Cardiac fibroblast (primary cell): Measurements from ENCODE around the gene EEF1A1.

Experiments
- DNase-seq, 2 donors: peaks; one replicate each; pipeline versions ENCODE4 v3.0.0 to v3.0.0-alpha.2; 2010; ENCODE audit warnings: low read depth in 2 of 2
- H3K4me3 ChIP-seq, 2 donors: replicated peaks in 1 of 2; 1 replicate in 1 of 2; 2 replicates in 1 of 2; pipeline ENCODE4 v1.5.1; 2011; ENCODE audit warnings: low read depth in 2 of 2, low read length in 2 of 2, mild to moderate bottlenecking in 2 of 2, moderate library complexity in 1 of 2
- CTCF ChIP-seq: IDR thresholded peaks from one replicate; pipeline ENCODE4 v1.5.1; 2011; ENCODE audit warnings: low read depth, mild to moderate bottlenecking, low read length, inconsistent platforms

EEF1A1 gene

GRCh38 chr6:73487473-73487872 is 33.4 kb downstream of the EEF1A1 start:
- DNase-seq = no peak
- no peak overlapping the region for H3K4me3 ChIP-seq
- TF ChIP-seq CTCF = no peak

GRCh38 chr6:73484438-73484837 is 36.4 kb downstream of the EEF1A1 start:
- DNase-seq = no peak
- H3K4me3 ChIP-seq = no peak overlapping the region
- no peak for TF ChIP-seq CTCF

- H3K4me3 ChIP-seq = no peak overlapping the region
- no peak for TF ChIP-seq CTCF
- no peak for DNase-seq
Observed at GRCh38 chr6:73481969-73482368, 38.9 kb downstream of the EEF1A1 start.

- no peak for DNase-seq
- H3K4me3 ChIP-seq = no peak overlapping the region
- TF ChIP-seq CTCF = no peak
Observed at GRCh38 chr6:73477407-73477806, 43.4 kb downstream of the EEF1A1 start.

GRCh38 chr6:73476723-73477122 is 44.1 kb downstream of the EEF1A1 start:
- DNase-seq = no peak
- H3K4me3 ChIP-seq = no peak overlapping the region
- no peak for TF ChIP-seq CTCF

GRCh38 chr6:73471686-73472290 is 49.0 kb downstream of the EEF1A1 start:
- no peak overlapping the region for H3K4me3 ChIP-seq
- no peak for DNase-seq
- no peak for TF ChIP-seq CTCF
